GM12875 (cell line): ENCODE data around the gene DLGAP4.
"Not testable (repeated sequence)": the region's sequence is repeated elsewhere in the genome, so short reads cannot be mapped to it uniquely, and the experiment has no call there.

Source experiments
- H3K4me3 ChIP-seq: one replicate; pipeline ENCODE4 v1.5.1; 2011; ENCODE audit warnings: low read depth, low read length, control low read depth
- CTCF ChIP-seq: IDR thresholded peaks from 2 replicates; pipeline ENCODE4 v1.5.1; 2011; ENCODE audit warnings: low read depth, mild to moderate bottlenecking, control low read depth, inconsistent platforms, low read length, moderate library complexity, borderline replicate concordance; ENCODE audit not compliant: insufficient read depth

DLGAP4 gene

GRCh38 chr20:36550790-36551299 lies 244.7 kb downstream of the DLGAP4 start:
- no peak overlapping the region for H3K4me3 ChIP-seq
- no peak for TF ChIP-seq CTCF

GRCh38 chr20:36555248-36555647 lies 249.1 kb downstream of the DLGAP4 start:
- no peak for TF ChIP-seq CTCF

GRCh38 chr20:36562724-36563123 lies 256.6 kb downstream of the DLGAP4 start:
- no peak for TF ChIP-seq CTCF

More at GRCh38 chr20:36555248-36555647, 249.1 kb downstream of the DLGAP4 start:
- H3K4me3 ChIP-seq, result no peak overlapping the region

GRCh38 chr20:36563374-36563773 lies 257.2 kb downstream of the DLGAP4 start:
- TF ChIP-seq CTCF, result no peak

More at GRCh38 chr20:36562724-36563123, 256.6 kb downstream of the DLGAP4 start:
- no peak overlapping the region for H3K4me3 ChIP-seq

GRCh38 chr20:36564078-36564725 lies 258.1 kb downstream of the DLGAP4 start:
- not testable (repeated sequence) for H3K4me3 ChIP-seq

More at GRCh38 chr20:36563374-36563773, 257.2 kb downstream of the DLGAP4 start:
- H3K4me3 ChIP-seq, result no peak overlapping the region

- not testable (repeated sequence) for H3K4me3 ChIP-seq
These were observed 258.6 kb downstream of the DLGAP4 start for GRCh38 chr20:36564726-36565121.

- H3K4me3 ChIP-seq, result no peak overlapping the region
- TF ChIP-seq CTCF, result no peak
These were observed 259.4 kb downstream of the DLGAP4 start for GRCh38 chr20:36565520-36565919.

GRCh38 chr20:36569847-36570429 lies 263.8 kb downstream of the DLGAP4 start:
- TF ChIP-seq CTCF, result no peak

More at GRCh38 chr20:36569847-36570429, 263.8 kb downstream of the DLGAP4 start:
- H3K4me3 ChIP-seq, result no peak overlapping the region
